Kidney (tissue), 14 donors: Measurements from ENCODE around the gene HTR3E. TPM values are rescaled to one million over a fixed set of nuclear protein-coding genes. Genes with fewer than 3 reads are reported as not detected.

Source experiments
- DNase-seq, 5 donors: peaks; one replicate each; pipeline ENCODE4 v3.0.0-alpha.2; 2013 to 2020
- FAIRE-seq: peaks from 2 replicates; lab custom pipeline; 2012; peaks lifted over from hg19 to GRCh38; lab: Jason Lieb, UNC
- H3K27ac ChIP-seq, 2 donors: one replicate each; pipeline ENCODE4 v1.7.0; 2013; ENCODE audit warnings: low read depth in 2 of 2, low read length in 2 of 2, inconsistent platforms in 1 of 2
- H3K27me3 ChIP-seq: one replicate; pipeline ENCODE4 v1.7.1; 2013; ENCODE audit warnings: low read length, inconsistent platforms; ENCODE audit not compliant: control insufficient read depth, insufficient read depth
- H3K36me3 ChIP-seq, 3 donors: one replicate each; pipeline versions ENCODE4 v1.7.0 to v1.7.1; 2013; ENCODE audit warnings: low read length in 3 of 3, control low read depth in 1 of 3, inconsistent platforms in 1 of 3; ENCODE audit not compliant: insufficient read depth in 3 of 3, control insufficient read depth in 2 of 3
- H3K4me1 ChIP-seq, 3 donors: one replicate each; pipeline versions ENCODE4 v1.7.0 to v1.7.1; 2013; ENCODE audit warnings: low read length in 3 of 3, inconsistent platforms in 1 of 3, low read depth in 1 of 3; ENCODE audit not compliant: control insufficient read depth in 2 of 3, insufficient read depth in 2 of 3
- H3K4me3 ChIP-seq, 3 donors: one replicate each; pipeline versions ENCODE4 v1.7.0 to v1.8.1; 2013; ENCODE audit warnings: low read length in 3 of 3, control low read depth in 1 of 3, inconsistent platforms in 1 of 3
- H3K9ac ChIP-seq, 3 donors: one replicate each; pipeline versions ENCODE4 v1.7.0 to v1.7.1; 2013; ENCODE audit warnings: low read length in 3 of 3, control low read depth in 1 of 3, inconsistent platforms in 1 of 3
- H3K9me3 ChIP-seq, 3 donors: one replicate each; pipeline versions ENCODE4 v1.7.0 to v1.7.1; 2013; ENCODE audit warnings: low read length in 3 of 3, control low read depth in 1 of 3, inconsistent platforms in 1 of 3; ENCODE audit not compliant: control insufficient read depth in 2 of 3, insufficient read depth in 1 of 3
- intact Hi-C: fragments of 100-400 bp; cut with DNase I; formaldehyde crosslinking; loops from one replicate; pipeline ENCODE4 v1.11.1; 2022
- polyA plus RNA-seq: library from polyadenylated mRNA; stranded (reverse); fragments of 350-450 nt; fragmentation: Illumina TruSeq; extraction: RNeasy Lipid Tissue Mini Kit (QIAGEN cat#74804); gene quantifications from one replicate; pipeline ENCODE4 v1.2.3, GENCODE V29; 2014; ENCODE audit warnings: low read depth, low replicate concordance; ENCODE audit not compliant: insufficient read depth
- total RNA-seq: library from RNA; stranded (reverse); fragmentation: NEBNext Ultra II Directional; extraction: Animal tissue kit (Norgen Biotek cat#: 25700); gene quantifications from one replicate; pipeline ENCODE4 v1.2.1, GENCODE V29; 2021
- TF ChIP-seq, protein P1 (sequence below): IDR thresholded peaks from 3 replicates; pipeline ENCODE4 v1.5.1; 2012; ENCODE audit warnings: mild to moderate bottlenecking, moderate library complexity, borderline replicate concordance; ENCODE audit not compliant: insufficient read depth; ENCODE audit errors: extremely low read depth
- donor health status: control.
- donor health status: control.
- donor health status: control.
- donor health status: control.
- donor health status: control.
- donor health status: DM: yes; HTN: yes; CAD: no.
- donor health status: Normal renal cell carcinoma (clear cell type).

HTR3E gene
- total and polyA plus RNA-seq, 2 donors from 2014 or later, result not detected

DNA sequence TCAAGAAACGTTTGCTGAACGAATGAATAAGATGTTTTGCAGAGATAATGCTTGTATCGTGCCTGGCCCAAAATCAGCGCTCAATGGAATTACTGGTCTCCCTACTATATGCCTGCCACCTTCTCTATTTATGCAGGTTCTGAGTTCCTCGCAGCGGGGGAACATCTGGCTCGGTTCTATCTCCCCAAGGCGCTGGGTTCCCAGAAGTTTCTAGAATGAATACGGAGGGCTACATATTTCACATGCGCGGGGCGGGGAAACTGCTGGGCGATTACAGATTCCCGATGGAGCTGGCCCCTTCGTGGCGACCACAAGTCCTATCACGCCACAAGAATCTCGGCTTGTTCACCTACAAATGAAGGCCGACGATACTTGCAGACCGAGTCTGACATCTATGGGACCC is 37.9 kb downstream of the HTR3E start:
- peak overlapping the region; percentile 77 to 93 for H3K27ac ChIP-seq
- H3K36me3 ChIP-seq, result peaks cover 0 to 4% (median 0%) of the 10 kb centered on the region in 3 donors
- H3K4me3 ChIP-seq, result peak overlapping the region; percentile 94 to 99 (median 98)
- intact Hi-C loops, result no loop called here
- H3K27me3 ChIP-seq, result no peaks in the 10 kb centered on the region
- no peak for FAIRE-seq
- TF ChIP-seq, protein P1, sequence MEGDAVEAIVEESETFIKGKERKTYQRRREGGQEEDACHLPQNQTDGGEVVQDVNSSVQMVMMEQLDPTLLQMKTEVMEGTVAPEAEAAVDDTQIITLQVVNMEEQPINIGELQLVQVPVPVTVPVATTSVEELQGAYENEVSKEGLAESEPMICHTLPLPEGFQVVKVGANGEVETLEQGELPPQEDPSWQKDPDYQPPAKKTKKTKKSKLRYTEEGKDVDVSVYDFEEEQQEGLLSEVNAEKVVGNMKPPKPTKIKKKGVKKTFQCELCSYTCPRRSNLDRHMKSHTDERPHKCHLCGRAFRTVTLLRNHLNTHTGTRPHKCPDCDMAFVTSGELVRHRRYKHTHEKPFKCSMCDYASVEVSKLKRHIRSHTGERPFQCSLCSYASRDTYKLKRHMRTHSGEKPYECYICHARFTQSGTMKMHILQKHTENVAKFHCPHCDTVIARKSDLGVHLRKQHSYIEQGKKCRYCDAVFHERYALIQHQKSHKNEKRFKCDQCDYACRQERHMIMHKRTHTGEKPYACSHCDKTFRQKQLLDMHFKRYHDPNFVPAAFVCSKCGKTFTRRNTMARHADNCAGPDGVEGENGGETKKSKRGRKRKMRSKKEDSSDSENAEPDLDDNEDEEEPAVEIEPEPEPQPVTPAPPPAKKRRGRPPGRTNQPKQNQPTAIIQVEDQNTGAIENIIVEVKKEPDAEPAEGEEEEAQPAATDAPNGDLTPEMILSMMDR, result no peak
- peak overlapping the region; percentile 88 to 96 (median 94) for H3K9ac ChIP-seq
- DNase-seq, result peak in 1 of 5 donors; percentile 58
- H3K4me1 ChIP-seq, result peaks cover 5 to 15% (median 14%) of the 10 kb centered on the region in 3 donors
- H3K9me3 ChIP-seq, result no peaks in the 10 kb centered on the region

DNA sequence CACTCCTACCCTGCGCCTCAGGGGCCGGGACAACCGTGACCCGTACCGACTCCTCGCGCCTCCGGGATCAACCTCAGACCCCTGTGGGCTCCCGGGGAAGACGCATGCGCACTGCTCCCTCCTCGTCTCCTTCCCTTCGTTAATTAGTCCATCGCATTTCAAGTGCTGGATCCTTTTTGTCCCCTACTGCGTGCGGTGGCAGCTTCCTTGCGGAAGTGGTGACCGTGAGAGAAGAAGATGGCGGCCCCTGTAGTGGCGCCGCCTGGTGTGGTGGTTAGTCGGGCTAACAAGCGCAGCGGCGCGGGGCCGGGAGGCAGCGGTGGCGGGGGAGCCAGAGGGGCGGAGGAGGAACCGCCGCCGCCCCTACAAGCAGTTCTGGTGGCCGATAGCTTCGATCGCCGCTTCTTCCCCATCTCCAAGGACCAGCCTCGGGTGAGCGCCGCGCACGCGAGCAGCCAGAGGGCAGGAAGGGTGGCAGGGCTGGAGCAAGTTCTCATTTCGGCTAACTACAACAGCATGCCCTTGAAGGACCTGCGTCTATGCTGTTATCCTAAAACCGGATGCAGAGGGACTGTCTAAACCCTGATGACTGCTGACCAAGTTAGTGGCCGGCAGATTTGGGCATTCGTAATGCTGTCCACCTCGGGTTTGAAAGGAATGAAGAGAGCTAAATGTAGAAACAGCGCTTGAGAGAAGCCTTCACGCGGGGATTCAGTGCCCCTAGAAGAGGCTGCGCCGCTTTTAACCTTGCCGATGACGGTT is 38.5 kb downstream of the HTR3E start, which contains the start of gene EIF2B5:
Gene EIF2B5 (plus strand): TSS at position 210 of the 762 bp plus-strand sequence. CDS start 28 bp downstream, at position 238.
- Histone ChIP-seq H3K27me3 (no peaks in the 10 kb centered on the region), H3K9ac (peak within 1 kb of the TSS; percentile 88 to 96 (median 94)), H3K9me3 (no peaks in the 10 kb centered on the region), H3K36me3 (peaks cover 4 to 9% (median 5%) of the 10 kb centered on the region in 3 donors), H3K4me1 (peaks cover 5 to 15% (median 14%) of the 10 kb centered on the region in 3 donors), H3K27ac (peak within 1 kb of the TSS; percentile 77 to 93), H3K4me3 (peak within 1 kb of the TSS; percentile 94 to 99 (median 98))
- FAIRE-seq, result no peak
- DNase-seq, result peak; percentile 92 to 98 (median 95)
- intact Hi-C loops, result no loop called here
- TF ChIP-seq, protein P1, result peak; percentile 19

DNA sequence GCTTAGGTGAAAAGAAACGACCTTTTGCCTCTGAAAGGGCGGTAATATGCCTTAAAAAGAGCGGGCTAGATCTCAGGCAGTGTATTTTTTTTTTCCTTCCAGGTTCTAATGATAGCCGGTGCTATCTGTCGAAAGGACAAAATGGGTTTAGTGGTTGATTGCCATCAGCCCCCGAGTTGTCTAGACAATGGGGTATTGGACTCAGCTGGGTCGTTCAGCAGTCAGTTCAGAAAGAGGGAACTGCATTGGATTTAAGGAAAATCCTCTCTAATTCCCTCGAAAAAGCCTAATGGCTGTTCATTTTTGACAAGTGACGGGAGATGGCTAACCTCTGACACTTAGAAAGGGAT is 39.0 kb downstream of the HTR3E start:
- Histone ChIP-seq H3K27ac (no peak overlapping the region), H3K4me1 (peaks cover 5 to 15% (median 14%) of the 10 kb centered on the region in 3 donors), H3K9me3 (no peaks in the 10 kb centered on the region), H3K4me3 (peak overlapping the region; percentile 94 to 99 (median 98)), H3K9ac (peak overlapping the region; percentile 84 to 96 (median 94)), H3K36me3 (peaks cover 5 to 14% (median 9%) of the 10 kb centered on the region in 3 donors), H3K27me3 (no peaks in the 10 kb centered on the region)
- DNase-seq (no peak), FAIRE-seq (no peak)
- TF ChIP-seq, protein P1, result no peak
- intact Hi-C loops, result no loop called here
